GM08714 (cell line): ENCODE data around the gene PTPRCAP.

Source experiments
- H3K4me3 ChIP-seq: fragments of 200-500 bp; sonication (Bioruptor generic); 2 replicates; pipeline ENCODE4 v1.5.1; 2014; ENCODE audit warnings: mild to moderate bottlenecking, low read length, inconsistent platforms
- ZNF274 ChIP-seq: IDR thresholded peaks from 2 replicates; pipeline ENCODE4 v1.6.1; 2012; ENCODE audit warnings: mild to moderate bottlenecking, low read depth, low read length

The PTPRCAP gene

DNA sequence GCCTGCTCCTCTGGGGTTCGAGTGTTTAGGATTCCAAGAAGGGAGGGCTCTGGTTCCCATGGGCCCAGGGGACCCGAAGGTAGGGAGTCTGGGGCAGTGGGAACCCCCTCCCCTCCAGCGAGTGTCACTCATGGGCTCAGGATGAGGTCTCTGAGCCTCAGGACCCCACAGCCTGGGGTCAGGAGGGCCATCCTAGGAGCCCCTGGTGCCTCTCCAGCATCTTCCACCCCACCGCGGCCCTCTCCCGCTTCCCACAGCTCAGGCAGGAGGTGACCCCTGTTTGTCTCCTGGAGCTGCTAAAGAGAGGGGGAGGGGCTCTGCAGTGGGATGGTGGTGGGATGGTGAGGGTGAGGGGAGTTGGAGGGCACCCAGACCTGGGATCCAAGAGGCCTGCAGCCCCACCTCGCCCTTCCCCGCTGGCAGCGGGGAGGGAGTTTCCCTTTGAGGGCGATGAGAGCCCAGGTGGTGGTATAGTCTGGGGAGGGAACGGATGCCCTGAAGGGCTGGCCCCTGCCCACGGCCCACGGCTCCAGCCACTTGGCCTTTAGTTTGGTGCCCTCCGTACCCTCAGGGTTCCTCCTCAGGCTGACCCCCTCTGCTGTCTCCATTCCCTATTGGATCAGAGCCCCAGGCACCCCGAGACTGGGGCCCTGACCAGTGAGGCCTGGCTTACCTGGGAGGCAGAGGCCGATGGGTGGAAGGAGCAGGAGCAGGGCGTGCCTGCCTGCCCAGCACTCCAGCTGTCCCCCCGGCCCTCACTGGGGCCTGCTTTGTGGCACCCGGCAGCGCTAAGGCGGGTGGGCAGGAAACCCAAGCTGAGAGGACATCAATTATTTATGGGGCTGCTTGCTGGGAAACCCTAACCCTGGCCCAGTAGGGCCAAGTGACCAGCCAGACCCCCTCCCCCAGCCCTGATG lies 16.6 kb upstream of the PTPRCAP start:
- TF ChIP-seq ZNF274, result no peak
- no peak overlapping the region for H3K4me3 ChIP-seq

GRCh38 chr11:67452141-67452952 lies 14.9 kb upstream of the PTPRCAP start, which contains the start of gene GPR152:
GPR152 (minus strand) TSS chr11:67452729; CDS start chr11:67452724, 5 bp downstream.
- TF ChIP-seq ZNF274, result no peak
- H3K4me3 ChIP-seq, result no peak within 1 kb of the TSS

DNA sequence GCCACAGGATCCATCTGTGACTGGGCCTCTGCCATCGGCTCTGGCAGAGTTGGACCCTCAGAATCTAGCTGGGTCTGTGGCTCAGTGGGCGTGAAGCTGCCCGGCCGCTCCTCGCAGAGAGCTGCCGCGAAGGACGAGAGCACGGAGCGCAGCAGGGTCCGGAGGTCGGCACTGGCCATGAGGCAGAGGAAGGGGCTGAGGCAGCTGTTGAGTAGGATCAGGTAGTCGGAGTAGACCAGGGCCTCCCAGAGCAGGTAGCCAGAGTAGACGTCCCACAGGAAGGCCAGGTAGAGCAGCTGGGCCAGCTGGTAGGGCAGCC lies 14.1 kb upstream of the PTPRCAP start:
- TF ChIP-seq ZNF274, result no peak

GRCh38 chr11:67450796-67451657 lies 13.5 kb upstream of the PTPRCAP start:
- H3K4me3 ChIP-seq, result no peak overlapping the region
- TF ChIP-seq ZNF274, result no peak

More for the DNA sequence above, 14.1 kb upstream of the PTPRCAP start:
- no peak overlapping the region for H3K4me3 ChIP-seq

DNA sequence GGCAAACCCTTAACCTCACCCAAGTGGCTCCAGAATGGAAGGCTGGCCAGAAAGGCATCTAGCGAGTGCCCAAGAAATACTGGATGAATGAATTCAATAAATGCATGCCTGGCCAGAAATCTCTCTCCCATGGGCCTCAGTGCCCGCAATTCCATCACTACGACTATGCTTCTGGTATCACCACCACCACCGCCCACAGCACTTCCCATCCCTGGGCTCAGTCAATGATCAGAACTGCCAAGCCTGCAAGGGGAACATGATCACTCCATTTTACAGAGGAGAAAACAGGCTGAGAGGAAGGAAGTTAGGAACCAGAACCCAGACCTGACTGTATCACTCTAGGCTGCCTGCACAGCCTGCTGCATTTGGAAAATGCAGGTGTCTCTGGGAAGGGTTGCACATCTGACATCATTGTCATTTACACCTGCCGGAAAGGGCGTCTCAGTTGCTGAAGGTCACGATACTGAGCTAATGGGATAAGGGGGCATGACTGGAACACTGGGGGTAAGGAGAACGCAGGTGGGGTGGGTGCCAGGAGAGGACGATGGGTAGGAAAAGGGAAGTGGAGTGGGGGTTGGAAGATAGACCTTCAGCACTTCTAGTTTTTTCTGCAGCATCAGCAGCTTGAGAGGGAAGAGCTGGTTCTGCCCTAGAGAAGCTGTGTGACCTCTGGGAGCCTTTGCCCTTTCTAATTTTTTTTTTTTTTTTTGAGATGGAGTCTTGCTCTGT lies 11.8 kb upstream of the PTPRCAP start:
- H3K4me3 ChIP-seq, result no peak overlapping the region
- TF ChIP-seq ZNF274, result no peak

GRCh38 chr11:67448220-67448609 lies 10.7 kb upstream of the PTPRCAP start:
- no peak for TF ChIP-seq ZNF274
- no peak overlapping the region for H3K4me3 ChIP-seq

GRCh38 chr11:67445515-67445914 lies 8.0 kb upstream of the PTPRCAP start:
- H3K4me3 ChIP-seq, result no peak overlapping the region

DNA sequence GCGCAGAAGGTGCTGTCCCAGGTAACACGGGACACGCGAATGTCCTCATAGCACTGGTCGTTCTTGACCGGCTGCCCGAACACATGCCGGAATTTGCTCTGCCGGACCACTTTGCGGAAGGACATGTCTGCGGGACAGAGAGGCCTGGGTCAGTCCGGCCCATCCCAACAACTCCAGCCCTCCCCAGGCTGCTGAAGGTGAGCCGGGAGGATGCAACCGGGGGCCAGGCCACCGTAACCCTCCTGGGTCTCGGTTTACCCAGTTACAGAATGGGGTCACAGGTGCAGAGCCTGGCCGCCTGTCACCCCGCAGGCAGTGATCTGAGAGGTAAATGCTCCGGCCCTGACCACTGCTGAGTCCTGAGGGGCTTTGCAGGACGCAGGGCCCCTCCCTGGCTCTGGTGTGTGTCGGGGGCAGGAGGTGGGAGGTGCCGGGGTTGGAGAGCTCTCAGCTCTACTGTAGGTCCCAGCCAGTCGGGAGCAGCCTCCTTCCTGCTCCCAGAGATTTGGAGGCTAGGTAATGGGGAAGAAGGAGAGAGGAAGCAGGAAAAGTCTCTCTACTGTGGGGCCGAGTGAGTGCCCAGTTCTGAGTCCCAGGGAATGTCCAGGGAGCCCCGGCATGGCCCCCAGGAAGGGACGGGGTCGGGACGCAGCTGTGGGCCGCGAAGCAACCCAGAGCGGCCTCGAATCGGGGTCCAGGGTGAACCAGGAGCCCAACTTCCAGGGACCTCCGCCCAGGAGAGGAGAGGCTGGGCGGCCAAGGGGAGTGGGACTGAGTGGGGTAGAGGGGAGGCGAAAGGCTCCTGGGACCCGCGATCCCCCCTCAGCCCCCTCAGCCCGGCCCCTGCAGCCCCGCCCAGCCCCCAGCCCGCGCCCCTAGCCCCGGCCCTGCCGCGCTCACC lies 5.3 kb upstream of the PTPRCAP start:
- no peak for TF ChIP-seq ZNF274
- H3K4me3 ChIP-seq, result no peak overlapping the region; the same call in 1 of the 2 replicates

More at GRCh38 chr11:67445515-67445914, 8.0 kb upstream of the PTPRCAP start:
- no peak for TF ChIP-seq ZNF274

DNA sequence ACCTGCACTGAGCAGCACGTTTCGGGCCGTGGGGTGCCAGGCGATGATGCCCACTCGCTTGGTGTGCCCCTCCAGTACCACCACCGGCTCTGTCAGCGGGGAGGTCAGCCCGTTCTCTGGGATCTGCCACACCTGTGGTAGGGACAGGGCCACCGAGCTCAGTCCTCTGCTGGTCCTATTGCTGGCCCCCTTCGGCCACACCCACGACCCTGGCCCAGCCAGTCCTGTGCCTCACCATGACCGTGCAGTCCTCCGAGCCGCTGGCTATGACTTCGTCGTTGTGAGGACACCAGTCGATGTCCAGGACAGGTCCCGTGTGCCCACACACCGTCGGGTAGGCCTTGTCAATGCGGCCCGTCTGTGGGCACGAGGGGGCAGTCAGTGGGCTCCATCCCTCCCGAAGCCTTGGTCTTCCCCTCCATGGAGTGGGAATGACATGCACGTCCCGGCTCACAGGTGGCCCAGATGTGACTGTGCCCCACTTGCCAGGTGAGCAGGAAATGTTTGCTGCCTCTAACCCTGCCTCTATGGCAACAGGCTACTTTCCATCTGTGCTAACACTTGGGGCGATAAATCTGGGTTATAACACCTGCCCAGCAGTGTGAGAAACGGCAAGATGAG lies 4.4 kb upstream of the PTPRCAP start:
- no peak overlapping the region for H3K4me3 ChIP-seq
- TF ChIP-seq ZNF274, result no peak

DNA sequence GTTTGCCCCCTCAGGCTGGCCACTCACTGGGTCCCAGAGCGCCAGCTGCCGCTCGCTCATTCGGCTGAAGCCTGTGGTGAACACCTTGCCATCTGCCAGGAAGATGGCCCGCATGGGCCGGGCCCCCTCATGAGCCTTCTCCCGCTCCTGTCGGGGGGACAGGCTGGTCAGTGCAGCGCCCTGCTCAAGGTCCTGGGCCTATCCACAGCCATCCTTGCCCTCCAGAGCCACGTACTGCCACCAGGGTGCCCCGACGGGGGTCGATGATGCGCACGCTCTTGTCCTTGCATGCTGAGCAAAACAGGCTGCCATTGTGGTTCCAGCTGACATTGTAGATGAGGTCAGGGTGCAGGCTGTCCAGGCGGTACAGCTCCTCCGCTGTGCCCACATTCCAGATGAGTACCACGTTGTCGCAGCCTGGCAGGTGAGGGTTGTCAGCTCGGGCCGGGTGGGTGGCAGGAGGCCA lies 3.6 kb upstream of the PTPRCAP start:
- no peak for TF ChIP-seq ZNF274
- H3K4me3 ChIP-seq, result no peak overlapping the region

DNA sequence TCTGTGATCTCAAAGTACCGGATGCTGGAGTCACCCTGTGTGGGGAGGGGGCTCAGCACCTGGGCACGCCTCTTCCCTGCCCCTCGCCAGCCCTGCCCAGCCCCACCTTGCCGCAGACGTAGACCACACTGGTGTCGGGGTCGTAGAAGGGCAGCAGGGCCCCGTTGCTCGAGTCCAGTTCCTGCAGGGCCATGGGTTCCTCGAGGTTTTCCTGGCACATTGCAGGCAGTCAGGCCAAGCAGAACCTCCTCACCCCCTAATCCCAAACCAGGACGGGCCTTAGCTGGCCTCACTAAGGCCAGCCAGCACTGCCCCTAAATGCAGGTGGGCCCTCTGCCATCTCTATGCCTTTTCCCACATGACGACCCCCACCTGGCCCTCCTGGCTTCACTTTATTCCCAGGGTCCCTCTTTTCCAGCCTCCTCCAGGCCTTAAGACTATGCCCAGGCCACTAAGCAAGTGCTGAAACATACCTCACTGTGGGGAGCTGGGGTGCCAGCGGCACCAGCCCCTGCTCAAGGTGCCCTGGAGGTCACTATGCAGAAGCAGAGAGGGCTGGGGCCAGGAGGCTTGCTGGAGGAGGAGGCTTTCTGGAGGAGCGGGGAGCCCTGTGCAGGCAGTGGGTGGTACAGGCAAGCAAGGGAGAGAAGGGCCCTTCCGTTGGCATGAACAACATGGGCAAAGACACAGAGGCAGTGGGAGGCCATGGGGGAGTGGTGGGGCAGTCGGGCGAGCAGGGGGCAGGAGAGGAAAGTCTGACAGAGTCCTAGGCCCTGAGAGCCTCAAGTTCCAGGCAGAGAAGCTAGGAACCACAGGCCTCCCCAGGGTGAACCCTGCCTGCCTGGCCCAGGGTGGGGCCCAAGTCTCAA lies 3.0 kb upstream of the PTPRCAP start:
- H3K4me3 ChIP-seq, result no peak overlapping the region
- TF ChIP-seq ZNF274, result no peak
